OCI-LY7 (cell line): ENCODE measurements around the gene CASQ2.

Experiments
- EZH2phosphoT487 ChIP-seq: fragments of 200-600 bp; sonication (generic); IDR thresholded peaks from 2 replicates; pipeline ENCODE4 v1.6.1; 2018; ENCODE audit warnings: low read depth, borderline replicate concordance, mild to moderate bottlenecking, mixed run types, antibody characterized with exemption, low read length, moderate library complexity, mixed read lengths
- TF ChIP-seq, protein P1 (sequence below): fragments of 200-600 bp; sonication (generic); conservative IDR thresholded peaks from 2 replicates; pipeline ENCODE4 v1.5.1; 2014; ENCODE audit warnings: mild to moderate bottlenecking, antibody characterized with exemption, low read length, moderate library complexity, mixed read lengths

DNA sequence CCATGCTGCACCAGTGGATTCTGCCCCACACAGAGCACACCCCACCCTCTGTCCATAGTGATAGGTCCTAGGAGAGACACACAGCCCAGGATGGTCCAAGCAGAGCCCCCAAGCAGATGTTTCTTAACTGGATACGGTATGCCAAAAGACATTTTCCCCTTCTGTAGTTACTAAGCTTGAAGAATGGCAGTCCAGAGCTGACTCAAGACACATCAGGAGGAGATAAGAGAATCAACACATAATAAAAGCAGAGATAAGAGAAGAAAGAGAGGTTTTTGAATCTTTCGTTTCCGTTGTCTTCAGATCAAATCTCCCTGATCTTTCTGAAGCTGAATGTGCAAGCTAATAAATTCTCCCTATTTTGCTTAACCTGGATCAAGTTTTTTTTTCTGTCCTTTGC is 21.8 kb upstream of the CASQ2 start:
- TF ChIP-seq EZH2phosphoT487: no peak
- TF ChIP-seq, protein P1, sequence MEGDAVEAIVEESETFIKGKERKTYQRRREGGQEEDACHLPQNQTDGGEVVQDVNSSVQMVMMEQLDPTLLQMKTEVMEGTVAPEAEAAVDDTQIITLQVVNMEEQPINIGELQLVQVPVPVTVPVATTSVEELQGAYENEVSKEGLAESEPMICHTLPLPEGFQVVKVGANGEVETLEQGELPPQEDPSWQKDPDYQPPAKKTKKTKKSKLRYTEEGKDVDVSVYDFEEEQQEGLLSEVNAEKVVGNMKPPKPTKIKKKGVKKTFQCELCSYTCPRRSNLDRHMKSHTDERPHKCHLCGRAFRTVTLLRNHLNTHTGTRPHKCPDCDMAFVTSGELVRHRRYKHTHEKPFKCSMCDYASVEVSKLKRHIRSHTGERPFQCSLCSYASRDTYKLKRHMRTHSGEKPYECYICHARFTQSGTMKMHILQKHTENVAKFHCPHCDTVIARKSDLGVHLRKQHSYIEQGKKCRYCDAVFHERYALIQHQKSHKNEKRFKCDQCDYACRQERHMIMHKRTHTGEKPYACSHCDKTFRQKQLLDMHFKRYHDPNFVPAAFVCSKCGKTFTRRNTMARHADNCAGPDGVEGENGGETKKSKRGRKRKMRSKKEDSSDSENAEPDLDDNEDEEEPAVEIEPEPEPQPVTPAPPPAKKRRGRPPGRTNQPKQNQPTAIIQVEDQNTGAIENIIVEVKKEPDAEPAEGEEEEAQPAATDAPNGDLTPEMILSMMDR: no peak
